Inferior parietal cortex (tissue), 1 donor: ENCODE results near the gene PRSS21.

Experiments
- DNase-seq: peaks from one replicate; pipeline ENCODE4 v3.0.0-alpha.2; 2016; ENCODE audit errors: extremely low spot score

PRSS21 gene

DNA sequence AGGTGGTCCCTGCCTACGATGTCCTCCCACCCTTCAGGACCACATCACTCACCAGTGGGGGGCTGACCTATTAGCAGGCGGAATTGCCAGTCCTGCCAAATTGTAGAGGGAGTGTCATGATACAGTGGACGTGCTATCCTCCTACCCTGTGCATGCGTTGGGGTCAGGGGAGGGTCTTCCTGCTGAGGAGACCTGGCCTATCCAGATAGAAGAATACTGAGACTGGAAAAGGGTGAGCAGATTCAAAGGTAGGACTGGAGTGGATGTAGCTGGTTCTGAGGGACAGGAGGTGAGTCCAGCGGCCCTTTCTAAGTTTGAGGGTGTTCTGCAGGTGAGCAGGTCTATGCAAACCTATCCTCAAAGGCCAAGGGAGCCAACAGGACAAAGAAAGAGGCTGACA, 10.8 kb upstream of the PRSS21 start:
- DNase-seq: no peak

DNA sequence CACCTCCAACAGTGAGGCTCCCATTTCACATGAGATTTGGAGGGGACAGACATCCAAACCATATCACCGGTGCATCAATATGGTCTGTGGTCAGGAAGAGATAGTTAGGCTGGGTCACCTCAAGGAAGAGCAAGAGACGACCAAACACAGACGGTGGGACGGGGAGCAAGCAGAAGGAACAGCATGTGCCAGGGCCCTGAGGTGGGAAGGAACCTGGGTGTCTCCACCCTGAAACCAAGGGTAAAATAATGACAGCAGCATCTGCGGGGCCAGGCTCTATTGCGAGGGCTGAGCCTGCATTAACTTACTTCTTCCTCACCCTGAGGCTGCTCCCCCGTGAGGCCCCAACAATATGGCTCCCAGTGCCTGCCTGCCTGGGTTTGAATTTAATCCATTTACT, 8.9 kb upstream of the PRSS21 start:
- DNase-seq: no peak

DNA sequence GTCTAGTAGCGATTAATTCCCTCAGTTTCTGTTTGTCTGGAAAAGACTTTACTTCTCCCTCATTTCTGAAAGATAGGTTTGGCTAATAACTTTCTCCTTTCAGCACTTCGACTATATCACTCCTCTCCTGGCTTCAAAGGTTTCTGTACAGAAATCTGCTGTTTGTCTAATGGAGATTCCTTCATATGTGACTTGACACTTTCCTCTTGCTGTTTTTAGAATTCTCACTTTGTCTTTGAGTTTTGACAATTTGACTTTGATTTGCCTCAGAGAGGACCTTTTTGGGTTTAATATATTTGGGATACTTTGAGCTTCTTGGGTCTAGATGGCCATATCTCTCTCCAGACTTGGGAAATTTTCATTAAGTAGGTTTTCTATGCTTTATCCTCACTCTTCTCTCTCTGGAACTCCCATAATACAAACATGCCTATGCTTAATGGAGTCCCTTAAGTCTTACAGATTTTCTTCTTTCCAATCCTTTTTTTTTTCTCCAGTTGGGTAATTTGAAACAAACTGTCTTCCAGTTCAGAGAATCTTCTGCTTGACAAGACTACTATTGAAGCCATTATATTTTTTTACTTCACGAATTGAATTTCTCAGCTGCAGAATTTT, 7.8 kb upstream of the PRSS21 start:
- no peak for DNase-seq

DNA sequence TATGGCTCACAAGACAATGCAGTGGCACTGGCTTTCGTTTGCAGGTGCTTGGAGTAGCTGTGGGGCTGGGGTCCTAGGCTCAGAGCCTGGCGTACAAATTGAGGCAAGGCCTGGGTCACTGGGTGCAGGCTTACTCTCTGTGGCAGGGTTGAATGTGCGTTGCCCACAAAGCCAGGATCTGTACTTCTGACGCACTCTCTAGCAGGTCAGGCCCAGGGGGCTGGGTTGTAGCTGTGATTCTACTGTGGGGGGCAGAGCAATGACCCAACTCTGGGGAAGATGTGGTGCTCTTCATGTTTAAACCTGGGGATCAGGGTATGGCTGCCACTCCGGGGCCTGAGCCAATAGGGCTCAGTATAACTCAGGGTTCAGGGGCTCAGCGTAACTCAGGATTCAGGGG, 6.4 kb upstream of the PRSS21 start:
- DNase-seq: no peak

DNA sequence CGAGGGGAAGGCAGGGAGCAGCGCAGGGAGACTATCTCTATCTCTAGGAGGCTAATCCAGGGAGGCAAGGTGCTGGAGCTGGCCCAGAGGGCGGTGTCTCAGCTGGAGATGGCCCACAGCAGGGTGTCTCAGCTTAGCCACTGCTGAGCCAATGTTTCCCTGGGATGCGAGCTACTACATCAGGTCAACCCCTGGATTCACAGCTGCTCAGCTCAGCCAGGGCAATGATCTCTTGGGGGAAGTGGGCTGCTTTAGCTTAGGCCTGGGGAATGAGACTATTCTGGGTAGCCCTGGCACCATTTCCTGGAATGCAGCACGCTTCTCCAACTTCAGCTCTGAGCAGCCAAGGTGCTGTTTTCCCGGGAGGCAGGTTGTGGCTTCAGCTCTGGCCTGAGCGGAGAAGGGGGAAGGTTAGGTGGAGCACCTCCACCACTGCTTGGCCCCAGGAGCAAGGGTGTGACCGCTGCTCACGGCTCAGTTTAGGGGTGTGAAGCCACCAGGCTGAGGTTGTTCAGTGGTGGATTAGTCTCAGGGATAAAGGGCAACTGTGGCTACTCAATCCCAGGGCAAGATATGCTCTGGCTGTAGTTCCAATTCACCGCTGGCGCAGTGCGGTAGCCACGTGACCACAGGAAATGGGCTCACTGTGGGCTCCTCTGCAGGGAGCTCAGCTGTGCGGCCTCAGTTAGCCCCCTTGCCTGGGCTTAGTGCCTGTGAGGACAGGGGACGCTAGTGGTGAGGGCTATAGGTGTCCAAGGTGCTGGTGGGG, 5.2 kb upstream of the PRSS21 start:
- DNase-seq: no peak

GRCh38 chr16:2813771-2814221, 3.2 kb upstream of the PRSS21 start:
- DNase-seq: peak; percentile 15

- DNase-seq: no peak
Measured at GRCh38 chr16:2814551-2815298, 2.3 kb upstream of the PRSS21 start.

GRCh38 chr16:2815299-2815771, 1.7 kb upstream of the PRSS21 start:
- no peak for DNase-seq

DNA sequence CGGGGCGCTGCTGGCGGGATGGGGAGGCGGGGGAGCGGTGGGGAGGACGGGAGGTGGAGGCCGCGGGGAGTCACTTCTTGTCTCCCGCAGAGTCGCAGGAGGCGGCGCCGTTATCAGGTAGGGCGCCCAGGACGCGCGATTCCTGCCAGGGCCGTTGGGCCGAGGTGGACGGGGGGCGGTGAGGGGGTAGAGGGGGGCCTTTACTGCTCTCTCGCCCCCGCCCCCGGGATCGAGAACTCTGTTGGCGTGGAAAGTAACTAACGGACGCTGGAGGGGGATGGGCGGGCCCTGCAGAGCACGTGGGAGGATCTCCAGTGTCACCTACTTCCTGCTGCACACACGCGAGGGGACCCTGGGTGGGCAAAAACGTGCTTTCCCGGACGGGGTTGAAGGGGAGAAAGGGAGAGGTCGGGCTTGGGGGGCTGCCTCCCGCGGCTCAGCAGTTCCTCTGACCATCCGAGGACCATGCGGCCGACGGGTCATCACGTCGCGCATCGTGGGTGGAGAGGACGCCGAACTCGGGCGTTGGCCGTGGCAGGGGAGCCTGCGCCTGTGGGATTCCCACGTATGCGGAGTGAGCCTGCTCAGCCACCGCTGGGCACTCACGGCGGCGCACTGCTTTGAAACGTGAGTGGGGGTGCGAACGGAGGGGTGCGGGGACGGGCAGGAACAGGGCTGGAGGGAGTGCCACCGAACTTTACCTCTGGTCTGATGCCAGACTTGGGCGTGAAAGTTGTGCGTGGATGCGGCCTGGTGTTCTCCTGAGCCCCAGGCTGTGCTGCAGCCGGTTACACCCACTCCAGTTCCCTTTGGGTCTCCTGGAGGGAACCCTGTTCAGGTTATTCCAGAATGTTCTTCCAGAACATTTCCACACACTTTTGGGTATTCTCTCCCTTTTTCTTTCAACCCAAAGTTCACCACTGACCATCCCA, 569 bp downstream of the PRSS21 start:
- DNase-seq: no peak

DNA sequence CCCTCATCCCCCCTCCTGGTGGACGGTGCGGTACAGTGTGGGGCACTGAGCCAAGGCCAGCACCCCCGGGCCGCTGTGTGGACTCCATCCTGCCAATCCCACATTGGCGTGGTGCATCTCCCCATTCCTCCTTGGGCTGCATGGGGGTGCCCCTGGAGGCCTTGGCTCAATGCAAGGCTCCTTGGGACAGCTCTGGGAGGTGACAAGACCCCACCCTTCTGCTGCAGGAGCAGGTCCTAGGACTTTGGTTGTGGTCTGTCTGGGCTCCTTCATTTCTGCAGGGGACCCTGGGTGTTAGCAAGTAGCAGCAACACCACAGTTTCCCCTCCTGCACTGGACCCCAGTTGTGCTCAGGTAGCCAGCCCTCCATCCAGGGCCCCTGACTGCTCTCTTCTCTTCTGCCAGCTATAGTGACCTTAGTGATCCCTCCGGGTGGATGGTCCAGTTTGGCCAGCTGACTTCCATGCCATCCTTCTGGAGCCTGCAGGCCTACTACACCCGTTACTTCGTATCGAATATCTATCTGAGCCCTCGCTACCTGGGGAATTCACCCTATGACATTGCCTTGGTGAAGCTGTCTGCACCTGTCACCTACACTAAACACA, 1.3 kb downstream of the PRSS21 start:
- DNase-seq: no peak

DNA sequence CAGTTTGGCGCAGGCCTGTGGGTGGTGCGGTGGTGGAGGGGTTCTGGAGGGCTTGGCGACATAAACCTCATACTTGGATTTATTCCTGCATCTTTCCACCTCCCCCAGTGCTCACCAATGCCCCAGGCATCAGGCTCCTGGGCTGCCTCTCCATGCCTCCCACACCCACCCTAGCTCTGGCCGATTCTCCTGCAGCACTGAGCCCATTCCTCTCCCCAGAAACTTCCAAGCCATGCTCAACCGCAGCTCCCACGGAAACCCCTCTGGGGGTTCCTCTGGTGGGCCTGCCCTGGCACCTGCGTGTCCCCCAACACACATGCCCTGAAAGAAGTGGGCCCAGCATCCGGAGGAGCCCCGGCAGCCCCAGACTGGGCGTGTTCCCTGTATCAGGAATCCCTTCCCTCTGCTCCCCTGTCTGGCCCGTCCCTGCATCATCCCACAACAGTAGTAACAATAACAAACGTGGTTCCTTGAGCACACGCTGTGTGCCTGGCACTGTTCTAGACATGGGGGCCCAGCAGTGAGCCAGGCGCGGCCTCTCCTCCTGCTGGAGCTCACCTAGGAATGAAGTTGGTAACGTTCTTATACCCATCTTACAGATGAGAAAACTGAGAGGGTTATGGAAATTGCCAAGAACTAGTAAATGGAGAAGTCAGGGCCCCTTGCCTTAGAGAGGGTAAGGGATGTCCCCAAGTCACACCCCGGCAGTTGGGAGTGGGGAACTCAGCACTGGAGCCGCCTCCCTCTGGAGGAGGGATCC, 2.3 kb downstream of the PRSS21 start:
- no peak for DNase-seq

DNA sequence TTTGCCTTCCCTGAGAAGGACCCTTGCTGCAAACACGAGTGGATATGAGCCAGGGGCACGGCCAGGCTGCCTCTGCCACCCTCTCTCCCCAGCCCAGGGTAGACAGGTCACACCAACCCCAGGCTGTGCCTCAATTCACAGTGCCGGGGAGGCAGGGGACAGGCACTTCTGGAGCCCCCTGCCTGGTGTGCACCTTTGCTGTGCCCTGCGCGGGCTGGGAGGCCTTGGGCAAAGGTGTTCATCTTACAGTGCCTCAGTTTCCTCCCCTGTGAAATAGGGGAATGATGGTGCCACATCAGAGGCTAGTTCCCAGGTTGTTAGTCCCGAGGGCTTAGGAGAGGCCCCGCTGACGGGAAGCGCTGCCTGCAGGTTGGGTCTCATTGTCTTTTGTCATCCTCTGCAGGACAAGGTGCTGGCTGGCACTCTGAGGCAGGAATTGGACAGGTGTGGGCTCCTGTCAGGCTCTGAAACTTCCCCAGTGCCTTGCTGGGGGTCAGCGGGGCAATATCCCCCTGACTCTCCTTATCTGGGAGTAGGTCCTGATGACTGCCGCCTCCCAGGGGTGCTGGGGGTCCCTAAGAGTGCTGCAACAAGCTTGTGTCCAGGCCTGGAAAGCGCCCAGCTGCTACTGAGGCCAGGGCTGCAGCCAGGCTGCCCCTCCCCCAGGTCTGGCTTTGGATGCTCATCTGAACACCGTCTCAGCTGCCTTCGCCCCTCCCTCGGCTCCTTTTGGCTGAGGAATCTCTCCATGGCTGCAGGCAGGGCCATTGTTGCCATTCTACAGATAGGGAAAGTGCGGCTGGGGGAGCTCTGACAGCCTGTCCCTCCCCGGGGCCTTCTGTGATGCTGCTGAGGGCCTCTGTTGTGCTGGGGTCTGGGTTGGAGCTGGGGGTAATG, 3.1 kb downstream of the PRSS21 start:
- DNase-seq: no peak

GRCh38 chr16:2820836-2821486, 3.9 kb downstream of the PRSS21 start:
- DNase-seq: no peak

GRCh38 chr16:2821487-2822157, 4.6 kb downstream of the PRSS21 start:
- DNase-seq: no peak

DNA sequence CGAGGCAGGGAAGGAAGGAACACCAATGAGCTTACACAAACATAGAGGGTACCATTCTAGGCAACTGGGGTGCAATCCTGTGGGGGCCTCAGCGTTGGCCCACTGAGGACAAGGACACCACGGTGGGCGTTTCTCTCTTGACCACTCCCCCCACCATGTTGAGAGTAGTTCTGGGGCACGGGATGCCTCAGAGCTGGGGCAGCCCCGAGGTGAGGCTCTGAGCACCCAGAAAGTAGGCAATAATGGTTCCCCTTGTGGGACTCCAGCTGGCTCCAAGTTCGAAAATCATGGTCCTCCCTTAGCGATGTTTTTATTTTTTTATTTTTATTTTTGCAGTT, 5.1 kb downstream of the PRSS21 start:
- no peak for DNase-seq

DNA sequence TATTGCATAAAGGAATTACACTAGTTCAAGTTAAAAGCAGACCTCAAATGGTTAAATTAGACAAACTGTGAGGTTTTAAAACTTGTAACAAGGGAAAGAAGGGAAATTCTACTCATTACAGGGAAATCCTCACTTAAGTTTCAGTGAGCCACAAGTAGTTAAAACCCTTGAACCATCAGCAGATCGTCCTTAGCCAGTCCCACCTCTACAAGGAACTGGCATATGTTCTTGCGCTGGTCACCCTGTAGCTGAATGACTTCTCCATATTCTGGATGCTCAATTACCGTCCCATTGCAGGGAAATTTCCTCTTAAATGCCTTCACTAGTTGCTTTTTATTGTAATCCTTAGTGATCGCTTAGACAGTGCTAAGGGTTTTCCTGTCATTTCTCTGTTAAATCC, 5.5 kb downstream of the PRSS21 start:
- DNase-seq: no peak

GRCh38 chr16:2824626-2825025, 7.6 kb downstream of the PRSS21 start:
- DNase-seq: no peak

- DNase-seq: no peak
Measured at GRCh38 chr16:2825049-2825742, 8.2 kb downstream of the PRSS21 start.
